Right cardiac atrium (tissue), 5 donors: Measurements from ENCODE around the gene RAB25. TPM values are rescaled to one million over a fixed set of nuclear protein-coding genes. Genes with fewer than 3 reads are reported as not detected.

Source experiments
- ATAC-seq, 2 donors: fragments of 200-7000 bp; cut with Tn5 transposase; one replicate each; pipeline versions ENCODE4 v1.8.0 to v1.9.1; 2020; ENCODE audit warnings: moderate library complexity in 2 of 2, mild to moderate bottlenecking in 1 of 2
- DNase-seq, 3 donors: peaks; one replicate each; pipeline ENCODE4 v3.0.0-alpha.2; 2020
- H3K27ac ChIP-seq: one replicate; pipeline ENCODE4 v1.5.1; 2013; ENCODE audit warnings: mild to moderate bottlenecking, low read length, control low read depth, moderate library complexity
- H3K27me3 ChIP-seq: one replicate; pipeline ENCODE4 v1.6.1; 2013; ENCODE audit not compliant: control insufficient read depth, insufficient read depth
- H3K4me1 ChIP-seq: one replicate; pipeline ENCODE4 v1.6.1; 2013; ENCODE audit warnings: low read length; ENCODE audit not compliant: control insufficient read depth, insufficient read depth
- H3K4me3 ChIP-seq: one replicate; pipeline ENCODE4 v1.5.1; 2013; ENCODE audit warnings: low read length, control low read depth
- H3K9me3 ChIP-seq: one replicate; pipeline ENCODE4 v1.6.1; 2013; ENCODE audit warnings: low read length; ENCODE audit not compliant: control insufficient read depth
- WGBS: extraction: QIAGEN DNeasy Blood & Tissue Kit; methylation state at CpG from one replicate; pipeline ENCODE4 v1.1.7; 2013; 5-methylcytosine and 5-hydroxymethylcytosine counted together
- intact Hi-C, 4 donors: fragments of 100-400 bp; cut with DNase I; formaldehyde crosslinking; loops; one replicate each; pipeline versions ENCODE4 v1.11.0 to v1.14.0; 2022 to 2023
- polyA plus RNA-seq: library from polyadenylated mRNA; stranded (reverse); fragments of 200-250 nt; gene quantifications from one replicate; pipeline ENCODE4 v1.2.3, GENCODE V29; 2013
- total RNA-seq, 4 donors: library from RNA; stranded (reverse); fragmentation: NEBNext Ultra II Directional; extraction: Animal tissue kit (Norgen Biotek cat#: 25700); gene quantifications; one replicate each; pipeline ENCODE4 v1.2.1, GENCODE V29; 2021
- donor health status: healthy with polysubstance abuse.
- donor health status: DM: no; HTN: yes; CAD: no.
- donor health status: DM: no; HTN: no; CAD: no.
- donor health status: DM: no; HTN: yes; CAD: no; lungs with severe emphysema.
- donor health status: DM: yes; HTN: yes; CAD: no.

The RAB25 gene
- total and polyA plus RNA-seq, 5 donors, result 0.07 TPM; not detected in 4

- Histone ChIP-seq H3K9me3 (no peaks in the 10 kb centered on the region), H3K27me3 (no peaks in the 10 kb centered on the region), H3K27ac (no peak overlapping the region), H3K4me3 (no peak overlapping the region), H3K4me1 (no peaks in the 10 kb centered on the region)
- peak in 2 of 3 donors; percentile 8 to 10 for DNase-seq
- ATAC-seq, result no peak
- intact Hi-C loops, result no loop called here
- WGBS, result 59% methylated on average over 6 of the region's 6 CpGs
Measured at GRCh38 chr1:156072251-156072650, 11.3 kb downstream of the RAB25 start.

- Histone ChIP-seq H3K9me3 (no peaks in the 10 kb centered on the region), H3K4me1 (no peaks in the 10 kb centered on the region), H3K27ac (no peak overlapping the region), H3K4me3 (no peak overlapping the region), H3K27me3 (no peaks in the 10 kb centered on the region)
- 32% methylated on average over 1 of the region's 1 CpG for WGBS
- peak in 2 of 3 donors; percentile 3 to 13 for DNase-seq
- ATAC-seq, result no peak
- intact Hi-C loops, result no loop called here
Measured at GRCh38 chr1:156073110-156073687, 12.2 kb downstream of the RAB25 start.

GRCh38 chr1:156073740-156074139 is 12.8 kb downstream of the RAB25 start:
- 46% methylated on average over 5 of the region's 5 CpGs for WGBS
- Histone ChIP-seq H3K27ac (no peak overlapping the region), H3K9me3 (no peaks in the 10 kb centered on the region), H3K27me3 (no peaks in the 10 kb centered on the region), H3K4me3 (no peak overlapping the region), H3K4me1 (no peaks in the 10 kb centered on the region)
- intact Hi-C loops, result no loop called here
- ATAC-seq (no peak), DNase-seq (peak in 1 of 3 donors; percentile 2)

GRCh38 chr1:156074661-156075060 is 13.7 kb downstream of the RAB25 start:
- Histone ChIP-seq H3K27me3 (no peaks in the 10 kb centered on the region), H3K4me3 (no peak overlapping the region), H3K4me1 (no peaks in the 10 kb centered on the region), H3K27ac (no peak overlapping the region), H3K9me3 (no peaks in the 10 kb centered on the region)
- peak in 2 of 3 donors; percentile 3 to 11 for DNase-seq
- ATAC-seq, result no peak
- 47% methylated on average over 8 of the region's 8 CpGs for WGBS
- intact Hi-C loops, result no loop called here

GRCh38 chr1:156075162-156075561 is 14.2 kb downstream of the RAB25 start:
- Histone ChIP-seq H3K9me3 (no peaks in the 10 kb centered on the region), H3K4me3 (no peak overlapping the region), H3K4me1 (no peaks in the 10 kb centered on the region), H3K27ac (no peak overlapping the region), H3K27me3 (no peaks in the 10 kb centered on the region)
- WGBS, result 33% methylated on average over 3 of the region's 3 CpGs
- ATAC-seq (no peak), DNase-seq (peak in 2 of 3 donors; percentile 24 to 54)
- intact Hi-C loops, result no loop called here

GRCh38 chr1:156075775-156076204 is 14.8 kb downstream of the RAB25 start:
- 47% methylated on average over 4 of the region's 4 CpGs for WGBS
- no peak overlapping the region for H3K27ac ChIP-seq
- H3K4me3 ChIP-seq, result no peak overlapping the region
- DNase-seq (peak in 1 of 3 donors; percentile 6), ATAC-seq (peak in 1 of 2 donors; percentile 6)
- intact Hi-C loops, result no loop called here
- H3K4me1 ChIP-seq, result no peaks in the 10 kb centered on the region
- H3K9me3 ChIP-seq, result no peaks in the 10 kb centered on the region
- no peaks in the 10 kb centered on the region for H3K27me3 ChIP-seq

GRCh38 chr1:156076609-156077429 is 15.9 kb downstream of the RAB25 start:
- no peaks in the 10 kb centered on the region for H3K4me1 ChIP-seq
- H3K9me3 ChIP-seq, result no peaks in the 10 kb centered on the region
- peak; percentile 75 to 90 (median 90) for DNase-seq
- peak; percentile 89 for ATAC-seq
- no peaks in the 10 kb centered on the region for H3K27me3 ChIP-seq
- 34% methylated on average over 73 of the region's 73 CpGs for WGBS
- peak overlapping the region; percentile 42 for H3K4me3 ChIP-seq
- H3K27ac ChIP-seq, result no peak overlapping the region
- intact Hi-C loops, result no loop called here

- no peak for ATAC-seq
- intact Hi-C loops, result no loop called here
- H3K27me3 ChIP-seq, result no peaks in the 10 kb centered on the region
- 92% methylated on average over 19 of the region's 19 CpGs for WGBS
- H3K4me1 ChIP-seq, result no peaks in the 10 kb centered on the region
- no peak overlapping the region for H3K4me3 ChIP-seq
- DNase-seq, result peak in 1 of 3 donors; percentile 61
- H3K27ac ChIP-seq, result no peak overlapping the region
- H3K9me3 ChIP-seq, result no peaks in the 10 kb centered on the region
Measured at GRCh38 chr1:156077430-156077760, 16.4 kb downstream of the RAB25 start.

GRCh38 chr1:156078728-156079127 is 17.8 kb downstream of the RAB25 start:
- Histone ChIP-seq H3K4me3 (no peak overlapping the region), H3K9me3 (no peaks in the 10 kb centered on the region), H3K27ac (no peak overlapping the region), H3K4me1 (no peaks in the 10 kb centered on the region), H3K27me3 (no peaks in the 10 kb centered on the region)
- DNase-seq (no peak), ATAC-seq (no peak)
- intact Hi-C loops, result no loop called here
- WGBS, result 90% methylated on average over 5 of the region's 5 CpGs

GRCh38 chr1:156079762-156080161 is 18.8 kb downstream of the RAB25 start:
- WGBS, result 74% methylated on average over 5 of the region's 5 CpGs
- H3K4me1 ChIP-seq, result no peaks in the 10 kb centered on the region
- no peaks in the 10 kb centered on the region for H3K9me3 ChIP-seq
- ATAC-seq, result no peak
- H3K27me3 ChIP-seq, result no peaks in the 10 kb centered on the region
- no peak overlapping the region for H3K27ac ChIP-seq
- peak in 1 of 3 donors; percentile 3 for DNase-seq
- H3K4me3 ChIP-seq, result no peak overlapping the region
- intact Hi-C loops, result loop anchor here in 1 of 4 donors (10.0 kb wide), 1 partner anchor 235 kb away; no protein-coding TSS in a partner anchor

- H3K27me3 ChIP-seq, result no peaks in the 10 kb centered on the region
- no peak for ATAC-seq
- H3K27ac ChIP-seq, result no peak overlapping the region
- H3K4me3 ChIP-seq, result no peak overlapping the region
- no peaks in the 10 kb centered on the region for H3K9me3 ChIP-seq
- WGBS, result 48% methylated on average over 8 of the region's 8 CpGs
- peak in 2 of 3 donors; percentile 34 to 48 for DNase-seq
- intact Hi-C loops, result loop anchor here in 1 of 4 donors (10.0 kb wide), 1 partner anchor 234 kb away; no protein-coding TSS in a partner anchor
- H3K4me1 ChIP-seq, result no peaks in the 10 kb centered on the region
Measured at GRCh38 chr1:156080241-156080862, 19.4 kb downstream of the RAB25 start.
